OCI-LY1 (cell line): ENCODE results near the gene PTPN5.

ENCODE experiments used
- H2AFZ ChIP-seq: fragments of 200-600 bp; sonication (generic), shearing (Covaris generic); 2 replicates; pipeline ENCODE4 v1.6.0; 2014; ENCODE audit warnings: antibody characterized with exemption, mild to moderate bottlenecking, low read length
- H3F3A ChIP-seq: fragments of 200-600 bp; sonication (generic), shearing (Covaris generic); 2 replicates; pipeline ENCODE4 v1.6.0; 2014; ENCODE audit warnings: mild to moderate bottlenecking, antibody characterized with exemption, low read length, moderate library complexity; ENCODE audit not compliant: insufficient read depth
- H3K27ac ChIP-seq: fragments of 200-600 bp; sonication (generic); 2 replicates; pipeline ENCODE4 v1.5.1; 2014; ENCODE audit warnings: low read length, mixed run types, mild to moderate bottlenecking, low read depth; ENCODE audit not compliant: poor library complexity, severe bottlenecking
- H3K27me3 ChIP-seq: fragments of 200-600 bp; sonication (generic); 2 replicates; pipeline ENCODE4 v1.6.0; 2014; ENCODE audit warnings: antibody characterized with exemption, mild to moderate bottlenecking, low read length, moderate library complexity; ENCODE audit not compliant: insufficient read depth
- H3K36me3 ChIP-seq: fragments of 200-600 bp; sonication (generic); 2 replicates; pipeline ENCODE4 v1.6.1; 2014; ENCODE audit warnings: mild to moderate bottlenecking, antibody characterized with exemption, low read length, moderate library complexity, mixed read lengths; ENCODE audit not compliant: insufficient read depth
- H3K4me1 ChIP-seq: fragments of 200-600 bp; sonication (generic); 2 replicates; pipeline ENCODE4 v1.5.1; 2014; ENCODE audit warnings: mild to moderate bottlenecking, low read length, moderate library complexity; ENCODE audit not compliant: insufficient read depth, severe bottlenecking
- H3K4me2 ChIP-seq: fragments of 200-600 bp; sonication (generic), shearing (Covaris generic); 2 replicates; pipeline ENCODE4 v1.6.1; 2014; ENCODE audit warnings: low read length
- H3K4me3 ChIP-seq: fragments of 200-600 bp; sonication (generic); 2 replicates; pipeline ENCODE4 v1.5.1; 2014; ENCODE audit warnings: low read length, low read depth, mild to moderate bottlenecking, mixed read lengths; ENCODE audit not compliant: poor library complexity, severe bottlenecking
- H3K79me2 ChIP-seq: fragments of 200-600 bp; shearing (Covaris generic); 2 replicates; pipeline ENCODE4 v1.6.1; 2016; ENCODE audit warnings: mixed run types, low read length, mixed read lengths; ENCODE audit not compliant: insufficient read depth
- H3K9ac ChIP-seq: fragments of 200-600 bp; sonication (generic), shearing (Covaris generic); 2 replicates; pipeline ENCODE4 v1.6.1; 2014; ENCODE audit warnings: mild to moderate bottlenecking, low read length, mixed read lengths
- H3K9me2 ChIP-seq: fragments of 200-600 bp; sonication (generic), shearing (Covaris generic); 2 replicates; pipeline ENCODE4 v1.6.1; 2014; ENCODE audit warnings: low read depth, mild to moderate bottlenecking, low read length, mixed read lengths
- H3K9me3 ChIP-seq: fragments of 200-600 bp; shearing (Covaris generic); 2 replicates; pipeline ENCODE4 v1.6.1; 2014; ENCODE audit warnings: low read length, mixed read lengths
- H4K20me1 ChIP-seq: fragments of 200-600 bp; sonication (generic), shearing (Covaris generic); 2 replicates; pipeline ENCODE4 v1.6.0; 2016; ENCODE audit warnings: mild to moderate bottlenecking, low read length; ENCODE audit not compliant: insufficient read depth
- EZH2 ChIP-seq: fragments of 200-600 bp; sonication (generic), shearing (Covaris generic); IDR thresholded peaks from 2 replicates; pipeline ENCODE4 v1.8.0; 2017; ENCODE audit warnings: borderline replicate concordance, mixed run types, mild to moderate bottlenecking, antibody characterized with exemption, low read length, moderate library complexity, mixed read lengths
- TF ChIP-seq, protein P1 (sequence below): fragments of 200-600 bp; sonication (generic), shearing (Covaris generic); IDR thresholded peaks from 2 replicates; pipeline ENCODE4 v1.5.1; 2017; ENCODE audit warnings: mild to moderate bottlenecking, antibody characterized with exemption, low read length, moderate library complexity, mixed read lengths

PTPN5 gene

DNA sequence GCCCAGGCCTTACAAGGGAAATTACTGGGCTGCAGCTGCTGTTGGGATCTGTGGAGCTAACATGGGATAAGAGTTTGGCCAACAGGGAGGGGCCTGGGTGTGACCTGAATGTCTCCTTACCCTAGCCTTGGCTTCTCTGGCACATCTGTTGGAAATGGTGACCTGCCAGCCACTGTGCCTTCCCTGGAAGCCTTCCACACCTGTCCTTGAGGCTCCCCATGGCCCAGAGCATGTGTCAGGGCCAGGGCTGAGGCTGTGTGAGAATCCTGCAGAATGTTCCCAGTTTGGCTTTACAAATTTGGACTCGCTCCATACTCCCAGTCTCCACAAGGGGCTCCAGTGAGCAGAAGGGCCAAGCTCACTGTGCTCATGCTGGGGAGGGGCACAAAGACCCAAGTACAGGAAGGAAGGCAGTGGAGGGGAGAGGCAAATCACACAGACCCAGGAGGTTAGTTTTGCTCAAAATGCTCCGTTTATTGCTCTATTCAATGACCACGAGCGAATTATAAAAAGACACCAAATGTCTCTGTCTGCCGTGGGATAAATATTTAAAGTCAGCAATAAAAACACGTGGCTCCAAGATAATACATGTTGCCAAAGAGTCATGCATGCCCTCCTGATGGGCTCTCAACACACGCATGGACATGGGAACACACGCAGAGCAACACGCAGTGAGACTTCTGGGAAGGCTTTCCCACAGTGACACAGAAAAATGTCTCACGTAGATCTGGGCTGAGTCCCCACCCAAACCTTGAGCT lies 63.9 kb downstream of the PTPN5 start:
- no peak overlapping the region for H3K9ac ChIP-seq
- no peak overlapping the region for H2AFZ ChIP-seq

DNA sequence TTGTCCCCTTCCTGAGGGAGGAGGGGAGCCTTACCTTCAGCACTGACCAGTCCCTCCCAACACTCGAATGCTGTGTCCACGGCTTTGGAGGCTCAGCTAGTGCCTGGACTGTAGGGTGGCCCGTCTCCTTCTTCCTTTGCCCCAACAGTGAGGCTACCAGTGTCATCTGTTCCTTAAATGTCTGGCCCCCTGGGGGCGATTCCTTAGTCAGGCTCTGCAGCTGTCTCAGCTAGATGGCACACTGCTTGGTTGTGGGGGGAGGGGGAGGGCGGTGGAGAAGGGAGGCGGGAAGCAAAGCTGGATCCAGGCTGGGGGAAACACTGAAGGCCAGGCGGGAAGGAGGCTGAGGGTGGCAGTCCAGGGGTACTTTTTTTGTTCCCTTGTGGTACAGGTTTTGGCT lies 65.6 kb downstream of the PTPN5 start, which contains the start of gene IGSF22:
Gene IGSF22, minus strand, starts transcription at position 149 of the 400 bp plus-strand sequence. CDS start 1,952 bp downstream, outside the sequence.
- H3K79me2 ChIP-seq, result no peaks in the 10 kb centered on the region
- H3F3A ChIP-seq, result no peaks in the 10 kb centered on the region
- TF ChIP-seq, protein P1, sequence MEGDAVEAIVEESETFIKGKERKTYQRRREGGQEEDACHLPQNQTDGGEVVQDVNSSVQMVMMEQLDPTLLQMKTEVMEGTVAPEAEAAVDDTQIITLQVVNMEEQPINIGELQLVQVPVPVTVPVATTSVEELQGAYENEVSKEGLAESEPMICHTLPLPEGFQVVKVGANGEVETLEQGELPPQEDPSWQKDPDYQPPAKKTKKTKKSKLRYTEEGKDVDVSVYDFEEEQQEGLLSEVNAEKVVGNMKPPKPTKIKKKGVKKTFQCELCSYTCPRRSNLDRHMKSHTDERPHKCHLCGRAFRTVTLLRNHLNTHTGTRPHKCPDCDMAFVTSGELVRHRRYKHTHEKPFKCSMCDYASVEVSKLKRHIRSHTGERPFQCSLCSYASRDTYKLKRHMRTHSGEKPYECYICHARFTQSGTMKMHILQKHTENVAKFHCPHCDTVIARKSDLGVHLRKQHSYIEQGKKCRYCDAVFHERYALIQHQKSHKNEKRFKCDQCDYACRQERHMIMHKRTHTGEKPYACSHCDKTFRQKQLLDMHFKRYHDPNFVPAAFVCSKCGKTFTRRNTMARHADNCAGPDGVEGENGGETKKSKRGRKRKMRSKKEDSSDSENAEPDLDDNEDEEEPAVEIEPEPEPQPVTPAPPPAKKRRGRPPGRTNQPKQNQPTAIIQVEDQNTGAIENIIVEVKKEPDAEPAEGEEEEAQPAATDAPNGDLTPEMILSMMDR, result no peak
- no peak for TF ChIP-seq EZH2
- no peaks in the 10 kb centered on the region for H3K27me3 ChIP-seq
- H3K27ac ChIP-seq, result no peak within 1 kb of the TSS
- no peaks in the 10 kb centered on the region for H3K9me2 ChIP-seq
- H3K36me3 ChIP-seq, result no peaks in the 10 kb centered on the region
- H2AFZ ChIP-seq, result no peak within 1 kb of the TSS
- H3K9me3 ChIP-seq, result no peaks in the 10 kb centered on the region
- H3K9ac ChIP-seq, result no peak within 1 kb of the TSS
- peaks cover 11% of the 10 kb centered on the region for H3K4me1 ChIP-seq
- H3K4me3 ChIP-seq, result no peak within 1 kb of the TSS
- no peak within 1 kb of the TSS for H3K4me2 ChIP-seq
- no peaks in the 10 kb centered on the region for H4K20me1 ChIP-seq

More for the DNA sequence above, 63.9 kb downstream of the PTPN5 start:
- no peaks in the 10 kb centered on the region for H3K79me2 ChIP-seq
- H3K27me3 ChIP-seq, result peaks cover 2% of the 10 kb centered on the region; the same call in 1 of the 2 replicates
- TF ChIP-seq EZH2, result no peak
- TF ChIP-seq, protein P1, result peak; percentile 89
- H3K9me3 ChIP-seq, result no peaks in the 10 kb centered on the region
- H3F3A ChIP-seq, result no peaks in the 10 kb centered on the region
- no peaks in the 10 kb centered on the region for H3K36me3 ChIP-seq
- no peak overlapping the region for H3K4me2 ChIP-seq
- no peaks in the 10 kb centered on the region for H4K20me1 ChIP-seq
- H3K9me2 ChIP-seq, result no peaks in the 10 kb centered on the region
- peaks cover 8% of the 10 kb centered on the region for H3K4me1 ChIP-seq
- H3K27ac ChIP-seq, result no peak overlapping the region
- H3K4me3 ChIP-seq, result no peak overlapping the region

DNA sequence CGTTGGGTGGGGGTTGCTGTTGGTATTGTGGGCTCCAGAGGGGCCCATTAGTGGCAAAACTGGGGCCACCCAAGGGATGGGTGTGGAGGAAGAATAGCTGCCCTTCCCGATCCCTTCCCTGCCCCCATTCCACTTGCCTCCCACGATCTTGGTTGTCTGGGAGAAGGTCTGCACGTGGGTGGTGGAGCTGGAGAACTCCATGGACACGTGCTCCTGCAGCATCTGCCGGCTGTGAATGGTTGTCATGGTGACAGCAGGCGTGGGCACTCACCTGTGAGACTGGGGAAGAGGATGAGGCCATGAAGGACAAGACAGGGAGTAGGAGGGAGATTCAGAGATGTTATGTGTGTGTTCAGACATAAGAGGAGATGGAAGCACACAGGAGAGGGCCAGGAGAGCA lies 67.6 kb downstream of the PTPN5 start:
- no peak for TF ChIP-seq EZH2
- TF ChIP-seq, protein P1, result no peak
- no peak overlapping the region for H3K27ac ChIP-seq

More for the DNA sequence above, 67.6 kb downstream of the PTPN5 start:
- H3F3A ChIP-seq, result no peaks in the 10 kb centered on the region
- H2AFZ ChIP-seq, result no peak overlapping the region
- no peak overlapping the region for H3K4me2 ChIP-seq
- no peaks in the 10 kb centered on the region for H4K20me1 ChIP-seq
- H3K27me3 ChIP-seq, result no peaks in the 10 kb centered on the region
- no peak overlapping the region for H3K4me3 ChIP-seq
- no peaks in the 10 kb centered on the region for H3K9me2 ChIP-seq
- no peaks in the 10 kb centered on the region for H3K79me2 ChIP-seq
- H3K4me1 ChIP-seq, result peaks cover 12% of the 10 kb centered on the region
- H3K36me3 ChIP-seq, result no peaks in the 10 kb centered on the region
- H3K9me3 ChIP-seq, result no peaks in the 10 kb centered on the region
- H3K9ac ChIP-seq, result no peak overlapping the region
